HL-60 (cell line): ENCODE results near the gene CSGALNACT2.

Source experiments
- GABPA ChIP-seq: IDR thresholded peaks from 2 replicates; pipeline ENCODE4 v1.6.1; 2012; ENCODE audit warnings: low read depth
- POLR2AphosphoS5 ChIP-seq: IDR thresholded peaks from 2 replicates; pipeline ENCODE4 v1.6.1; 2012; ENCODE audit warnings: low read depth
- TF ChIP-seq, protein P1 (sequence below): IDR thresholded peaks from one replicate; pipeline ENCODE4 v1.5.1; 2011; ENCODE audit warnings: low read length, control low read depth, inconsistent platforms; ENCODE audit not compliant: insufficient read depth
- TF ChIP-seq, protein P2 (sequence below): IDR thresholded peaks from 2 replicates; pipeline ENCODE4 v1.6.1; 2012; ENCODE audit warnings: low read depth; ENCODE audit not compliant: insufficient replicate concordance

DNA sequence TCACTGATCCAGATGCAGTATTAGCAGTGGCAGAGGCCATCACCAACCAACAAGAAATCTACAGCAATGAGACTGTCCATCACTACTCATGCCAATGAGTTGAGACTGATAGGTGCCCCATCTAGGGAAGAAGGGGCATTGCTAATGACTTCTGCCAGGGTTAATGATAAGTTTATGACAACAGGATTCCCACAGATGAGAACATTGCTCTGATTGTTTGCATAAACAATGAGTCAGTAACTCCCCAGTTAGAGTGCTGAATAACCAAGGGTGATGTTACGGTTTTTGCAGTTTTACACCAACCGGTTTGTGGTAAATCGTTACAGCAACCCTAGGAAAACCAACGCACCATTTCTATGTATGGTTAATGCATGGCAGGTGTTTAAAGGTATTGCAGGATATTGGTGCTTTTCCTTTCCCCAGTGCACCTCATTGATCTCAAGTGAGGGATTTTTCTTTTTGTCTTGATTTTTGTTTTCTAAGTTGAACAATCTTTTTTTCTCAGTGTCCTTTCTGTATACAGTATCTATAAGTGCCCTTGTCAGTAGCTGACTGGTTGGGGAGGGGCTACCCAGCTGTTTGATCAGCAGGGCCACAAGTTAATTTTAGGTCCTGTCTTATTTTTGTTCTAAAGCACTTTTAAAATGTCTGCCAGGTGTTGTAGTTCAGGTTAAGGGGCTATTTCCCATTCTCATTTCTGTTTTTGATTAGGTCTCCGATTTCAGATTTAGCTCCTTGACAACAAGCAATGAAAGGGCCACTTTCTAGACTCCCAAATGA lies 3.9 kb upstream of the CSGALNACT2 start:
- TF ChIP-seq POLR2AphosphoS5 (no peak), GABPA (no peak)
- TF ChIP-seq, protein P1, sequence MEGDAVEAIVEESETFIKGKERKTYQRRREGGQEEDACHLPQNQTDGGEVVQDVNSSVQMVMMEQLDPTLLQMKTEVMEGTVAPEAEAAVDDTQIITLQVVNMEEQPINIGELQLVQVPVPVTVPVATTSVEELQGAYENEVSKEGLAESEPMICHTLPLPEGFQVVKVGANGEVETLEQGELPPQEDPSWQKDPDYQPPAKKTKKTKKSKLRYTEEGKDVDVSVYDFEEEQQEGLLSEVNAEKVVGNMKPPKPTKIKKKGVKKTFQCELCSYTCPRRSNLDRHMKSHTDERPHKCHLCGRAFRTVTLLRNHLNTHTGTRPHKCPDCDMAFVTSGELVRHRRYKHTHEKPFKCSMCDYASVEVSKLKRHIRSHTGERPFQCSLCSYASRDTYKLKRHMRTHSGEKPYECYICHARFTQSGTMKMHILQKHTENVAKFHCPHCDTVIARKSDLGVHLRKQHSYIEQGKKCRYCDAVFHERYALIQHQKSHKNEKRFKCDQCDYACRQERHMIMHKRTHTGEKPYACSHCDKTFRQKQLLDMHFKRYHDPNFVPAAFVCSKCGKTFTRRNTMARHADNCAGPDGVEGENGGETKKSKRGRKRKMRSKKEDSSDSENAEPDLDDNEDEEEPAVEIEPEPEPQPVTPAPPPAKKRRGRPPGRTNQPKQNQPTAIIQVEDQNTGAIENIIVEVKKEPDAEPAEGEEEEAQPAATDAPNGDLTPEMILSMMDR, result no peak
- TF ChIP-seq, protein P2, sequence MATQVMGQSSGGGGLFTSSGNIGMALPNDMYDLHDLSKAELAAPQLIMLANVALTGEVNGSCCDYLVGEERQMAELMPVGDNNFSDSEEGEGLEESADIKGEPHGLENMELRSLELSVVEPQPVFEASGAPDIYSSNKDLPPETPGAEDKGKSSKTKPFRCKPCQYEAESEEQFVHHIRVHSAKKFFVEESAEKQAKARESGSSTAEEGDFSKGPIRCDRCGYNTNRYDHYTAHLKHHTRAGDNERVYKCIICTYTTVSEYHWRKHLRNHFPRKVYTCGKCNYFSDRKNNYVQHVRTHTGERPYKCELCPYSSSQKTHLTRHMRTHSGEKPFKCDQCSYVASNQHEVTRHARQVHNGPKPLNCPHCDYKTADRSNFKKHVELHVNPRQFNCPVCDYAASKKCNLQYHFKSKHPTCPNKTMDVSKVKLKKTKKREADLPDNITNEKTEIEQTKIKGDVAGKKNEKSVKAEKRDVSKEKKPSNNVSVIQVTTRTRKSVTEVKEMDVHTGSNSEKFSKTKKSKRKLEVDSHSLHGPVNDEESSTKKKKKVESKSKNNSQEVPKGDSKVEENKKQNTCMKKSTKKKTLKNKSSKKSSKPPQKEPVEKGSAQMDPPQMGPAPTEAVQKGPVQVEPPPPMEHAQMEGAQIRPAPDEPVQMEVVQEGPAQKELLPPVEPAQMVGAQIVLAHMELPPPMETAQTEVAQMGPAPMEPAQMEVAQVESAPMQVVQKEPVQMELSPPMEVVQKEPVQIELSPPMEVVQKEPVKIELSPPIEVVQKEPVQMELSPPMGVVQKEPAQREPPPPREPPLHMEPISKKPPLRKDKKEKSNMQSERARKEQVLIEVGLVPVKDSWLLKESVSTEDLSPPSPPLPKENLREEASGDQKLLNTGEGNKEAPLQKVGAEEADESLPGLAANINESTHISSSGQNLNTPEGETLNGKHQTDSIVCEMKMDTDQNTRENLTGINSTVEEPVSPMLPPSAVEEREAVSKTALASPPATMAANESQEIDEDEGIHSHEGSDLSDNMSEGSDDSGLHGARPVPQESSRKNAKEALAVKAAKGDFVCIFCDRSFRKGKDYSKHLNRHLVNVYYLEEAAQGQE, result no peak
